GM23248 (cell line): Measurements from ENCODE around the gene OMD. TPM values are rescaled to one million over a fixed set of nuclear protein-coding genes. Genes with fewer than 3 reads are reported as not detected.
A peak's percentile ranks its signal among the peaks of the same experiment; 100 is the strongest.

ENCODE experiments used
- DNase-seq: peaks from one replicate; pipeline ENCODE4 v3.0.0-alpha.2; 2015
- H2AFZ ChIP-seq: fragments of 200-600 bp; sonication (generic); 2 replicates; pipeline ENCODE4 v1.6.1; 2016; ENCODE audit warnings: antibody characterized with exemption
- H3F3A ChIP-seq: fragments of 200-600 bp; sonication (generic); 2 replicates; pipeline ENCODE4 v1.6.1; 2016; ENCODE audit warnings: mild to moderate bottlenecking, antibody characterized with exemption, mixed run types; ENCODE audit not compliant: insufficient read depth
- H3K27ac ChIP-seq: fragments of 200-600 bp; sonication (generic); 2 replicates; pipeline ENCODE4 v1.5.1; 2016; ENCODE audit warnings: mild to moderate bottlenecking
- H3K27me3 ChIP-seq: fragments of 200-600 bp; sonication (generic); replicated peaks from 2 replicates; pipeline ENCODE4 v1.6.1; 2016; ENCODE audit warnings: mild to moderate bottlenecking; ENCODE audit not compliant: insufficient read depth
- H3K36me3 ChIP-seq: fragments of 200-600 bp; sonication (generic); 2 replicates; pipeline ENCODE4 v1.6.1; 2016; ENCODE audit warnings: low read depth, mild to moderate bottlenecking
- H3K4me1 ChIP-seq: fragments of 200-600 bp; sonication (generic); 2 replicates; pipeline ENCODE4 v1.6.1; 2016; ENCODE audit warnings: mild to moderate bottlenecking; ENCODE audit not compliant: insufficient read depth
- H3K4me2 ChIP-seq: fragments of 200-600 bp; sonication (generic); one replicate; pipeline ENCODE4 v1.6.1; 2016; ENCODE audit warnings: mild to moderate bottlenecking; ENCODE audit not compliant: unreplicated experiment
- H3K4me3 ChIP-seq: fragments of 200-600 bp; sonication (generic); 2 replicates; pipeline ENCODE4 v1.5.1; 2016; ENCODE audit warnings: mild to moderate bottlenecking
- H3K79me2 ChIP-seq: fragments of 200-600 bp; sonication (generic); 2 replicates; pipeline ENCODE4 v1.6.1; 2016; ENCODE audit warnings: mild to moderate bottlenecking; ENCODE audit not compliant: insufficient read depth
- H3K9ac ChIP-seq: fragments of 200-600 bp; sonication (generic); 2 replicates; pipeline ENCODE4 v1.6.1; 2016; ENCODE audit warnings: mild to moderate bottlenecking
- H3K9me2 ChIP-seq: fragments of 200-600 bp; sonication (generic); 2 replicates; pipeline ENCODE4 v1.6.1; 2016; ENCODE audit warnings: mixed run types, mild to moderate bottlenecking, moderate library complexity; ENCODE audit not compliant: insufficient read depth
- H3K9me3 ChIP-seq: fragments of 200-600 bp; sonication (generic); one replicate; pipeline ENCODE4 v1.6.1; 2017; ENCODE audit warnings: low read depth
- H4K20me1 ChIP-seq: fragments of 200-600 bp; sonication (generic); 2 replicates; pipeline ENCODE4 v1.6.0; 2016; ENCODE audit not compliant: insufficient read depth
- EZH2 ChIP-seq: fragments of 200-600 bp; sonication (generic); IDR thresholded peaks from 2 replicates; pipeline ENCODE4 v1.6.1; 2018; ENCODE audit warnings: antibody characterized with exemption, mild to moderate bottlenecking; ENCODE audit not compliant: insufficient read depth, poor library complexity, severe bottlenecking
- EZH2phosphoT487 ChIP-seq: fragments of 200-600 bp; sonication (generic); IDR thresholded peaks from 2 replicates; pipeline ENCODE4 v1.6.1; 2018; ENCODE audit warnings: antibody characterized with exemption, moderate library complexity, mild to moderate bottlenecking, low read depth; ENCODE audit not compliant: insufficient read depth
- WGBS, 2 experiments: methylation state at CpG; one replicate each; pipeline ENCODE4 v1.1.6; 2015 to 2017; ENCODE audit warnings: low lambda C conversion rate in 2 of 2, low coverage in 1 of 2; ENCODE audit errors: missing lambda C conversion rate in 2 of 2; 5-methylcytosine and 5-hydroxymethylcytosine counted together
- in situ Hi-C: fragments of 300-500 bp; cut with MboI; formaldehyde crosslinking; loops from 2 replicates; pipeline ENCODE4 v1.15.0; 2020
- polyA plus RNA-seq: library from polyadenylated mRNA; unstranded; fragments of >200 nt; fragmentation: Nextera tagmentation; extraction: Ambion mirVana; gene quantifications from 2 replicates; pipeline ENCODE4 v1.2.1, GENCODE V29; 2016
- total RNA-seq: library from RNA; depleted of rRNA; stranded (reverse); fragments of >200 nt; shearing (Covaris generic); gene quantifications from 2 replicates; pipeline ENCODE4 v1.2.3, GENCODE V29; 2014; rRNA removed

OMD gene
- total RNA-seq, result 0.11 TPM in 1 of 2 replicates, not detected in the other
- polyA plus RNA-seq, result 0.13 and 0.14 TPM in 2 replicates

GRCh38 chr9:92424340-92424739, at the start of gene OMD:
OMD (minus strand) TSS chr9:92424471; CDS start chr9:92417558, 6,913 bp downstream.
- Histone ChIP-seq H3K9me3 (no peaks in the 10 kb centered on the region), H3K27ac (peak within 1 kb of the TSS; percentile 46), H3K4me2 (peak within 1 kb of the TSS; percentile 60), H3K4me3 (peak within 1 kb of the TSS; percentile 34; the same call in 1 of the 2 replicates), H3K4me1 (peaks cover 38% of the 10 kb centered on the region), H3K27me3 (no peaks in the 10 kb centered on the region), H3K9ac (peak within 1 kb of the TSS; percentile 40), H3K79me2 (no peaks in the 10 kb centered on the region), H3K36me3 (no peaks in the 10 kb centered on the region), H2AFZ (peak within 1 kb of the TSS; percentile 76), H3F3A (peaks cover 14% of the 10 kb centered on the region), H4K20me1 (no peaks in the 10 kb centered on the region), H3K9me2 (no peaks in the 10 kb centered on the region)
- TF ChIP-seq EZH2 (no peak), EZH2phosphoT487 (no peak)
- DNase-seq, result peak; percentile 22
- WGBS, 2 experiments, result 0 to 3% methylated on average over 1 of the region's 1 CpG
- in situ Hi-C loops, result no loop called here

GRCh38 chr9:92468206-92468605, 43.9 kb upstream of the OMD start:
- Histone ChIP-seq H3K4me1 (peaks cover 27% of the 10 kb centered on the region), H3K79me2 (no peaks in the 10 kb centered on the region), H3K4me3 (no peak overlapping the region), H3K9me3 (no peaks in the 10 kb centered on the region), H2AFZ (peak overlapping the region; percentile 1; the same call in 1 of the 2 replicates), H3K4me2 (peak overlapping the region; percentile 9), H3K9me2 (no peaks in the 10 kb centered on the region), H3F3A (peaks cover 26% of the 10 kb centered on the region), H3K27ac (peak overlapping the region; percentile 33), H3K9ac (no peak overlapping the region), H4K20me1 (no peaks in the 10 kb centered on the region), H3K36me3 (no peaks in the 10 kb centered on the region), H3K27me3 (no peaks in the 10 kb centered on the region)
- TF ChIP-seq EZH2, result no peak
- no peak for TF ChIP-seq EZH2phosphoT487
- DNase-seq, result peak; percentile 85
- in situ Hi-C loops, result no loop called here
- 60 to 65% methylated on average over 2 of the region's 2 CpGs for WGBS, 2 experiments

GRCh38 chr9:92467511-92467910, 43.2 kb upstream of the OMD start:
- Histone ChIP-seq H3K4me3 (no peak overlapping the region), H3K4me1 (peaks cover 30% of the 10 kb centered on the region), H3K27ac (peak overlapping the region; percentile 33), H3K27me3 (no peaks in the 10 kb centered on the region), H3K9me3 (no peaks in the 10 kb centered on the region), H4K20me1 (no peaks in the 10 kb centered on the region), H3K9ac (no peak overlapping the region), H3K36me3 (no peaks in the 10 kb centered on the region), H3K79me2 (no peaks in the 10 kb centered on the region), H3K9me2 (no peaks in the 10 kb centered on the region), H3K4me2 (no peak overlapping the region), H3F3A (peaks cover 26% of the 10 kb centered on the region), H2AFZ (peak overlapping the region; percentile 1; the same call in 1 of the 2 replicates)
- DNase-seq, result peak; percentile 5
- in situ Hi-C loops, result no loop called here
- 47 to 62% methylated on average over 2 of the region's 2 CpGs for WGBS, 2 experiments
- TF ChIP-seq EZH2phosphoT487 (no peak), EZH2 (no peak)

- H3K9ac ChIP-seq, result no peak overlapping the region
- no peaks in the 10 kb centered on the region for H4K20me1 ChIP-seq
- no peak for TF ChIP-seq EZH2phosphoT487
- TF ChIP-seq EZH2, result no peak
- no peak overlapping the region for H3K27ac ChIP-seq
- no peak overlapping the region for H2AFZ ChIP-seq
- H3F3A ChIP-seq, result peaks cover 26% of the 10 kb centered on the region
- no peak overlapping the region for H3K4me2 ChIP-seq
- H3K27me3 ChIP-seq, result no peaks in the 10 kb centered on the region
- no peaks in the 10 kb centered on the region for H3K36me3 ChIP-seq
- DNase-seq, result no peak
- H3K4me1 ChIP-seq, result peaks cover 30% of the 10 kb centered on the region
- no peak overlapping the region for H3K4me3 ChIP-seq
- H3K9me3 ChIP-seq, result no peaks in the 10 kb centered on the region
- 96 to 100% methylated on average over 1 of the region's 1 CpG for WGBS, 2 experiments
- no peaks in the 10 kb centered on the region for H3K79me2 ChIP-seq
- in situ Hi-C loops, result no loop called here
- no peaks in the 10 kb centered on the region for H3K9me2 ChIP-seq
Observed at GRCh38 chr9:92467041-92467440, 42.8 kb upstream of the OMD start.

GRCh38 chr9:92463984-92464383, 39.7 kb upstream of the OMD start:
- no peaks in the 10 kb centered on the region for H4K20me1 ChIP-seq
- in situ Hi-C loops, result no loop called here
- H3K79me2 ChIP-seq, result no peaks in the 10 kb centered on the region
- H3K9me3 ChIP-seq, result no peaks in the 10 kb centered on the region
- H3K9me2 ChIP-seq, result no peaks in the 10 kb centered on the region
- H3F3A ChIP-seq, result peaks cover 25% of the 10 kb centered on the region
- DNase-seq, result peak; percentile 94
- no peak for TF ChIP-seq EZH2phosphoT487
- TF ChIP-seq EZH2, result no peak
- H2AFZ ChIP-seq, result peak overlapping the region; percentile 62
- peak overlapping the region; percentile 44 for H3K4me3 ChIP-seq
- peak overlapping the region; percentile 61 for H3K4me2 ChIP-seq
- H3K36me3 ChIP-seq, result no peaks in the 10 kb centered on the region
- H3K9ac ChIP-seq, result peak overlapping the region; percentile 53
- no peaks in the 10 kb centered on the region for H3K27me3 ChIP-seq
- peaks cover 30% of the 10 kb centered on the region for H3K4me1 ChIP-seq
- peak overlapping the region; percentile 66 for H3K27ac ChIP-seq
- WGBS, 2 experiments, result 13 to 15% methylated on average over 3 of the region's 3 CpGs
